GM12878 (cell line): ENCODE data around the gene COL6A1. TPM values are rescaled to one million over a fixed set of nuclear protein-coding genes. Genes with fewer than 3 reads are reported as not detected.

Experiments
- ATAC-seq: fragments of 200-7000 bp; cut with Tn5 transposase; 3 replicates; pipeline ENCODE4 v1.9.1; 2020; ENCODE audit warnings: mild to moderate bottlenecking, moderate library complexity
- BruUV-seq: library from RNA; stranded (reverse); fragments of 400-500 nt; replicated peaks from 2 replicates; lab custom pipeline; 2021; lab: Mats Ljungman, UMichigan
- CTCF ChIA-PET: fragments of 300-600 bp; sonication (Branson Sonifier 250); formaldehyde crosslinking; extraction: SDS; loops from one replicate; lab custom pipeline; 2021; ENCODE audit warnings: inconsistent platforms; lab: Yijun Ruan, JAX
- POLR2A ChIA-PET: fragments of 350-600 bp; formaldehyde crosslinking; extraction: SDS; loops from one replicate; lab custom pipeline; 2021; ENCODE audit warnings: inconsistent platforms; lab: Charles Lee
- RAD21 ChIA-PET: fragments of 300-600 bp; sonication (Branson Sonifier 250); formaldehyde crosslinking; loops from one replicate; lab custom pipeline; 2023; ENCODE audit warnings: antibody characterized with exemption; ENCODE audit not compliant: unreplicated experiment; lab: Charles Lee
- SMC1A ChIA-PET: fragments of 300-600 bp; sonication (Branson Sonifier 250); formaldehyde crosslinking; loops from one replicate; lab custom pipeline; 2023; ENCODE audit not compliant: unreplicated experiment, uncharacterized antibody; lab: Charles Lee
- DNase-seq: peaks from one replicate; pipeline ENCODE4 v3.0.0-alpha.2; 2011; ENCODE audit warnings: low read depth, low spot score
- FAIRE-seq: peaks from 3 replicates; lab custom pipeline; 2011; peaks lifted over from hg19 to GRCh38; lab: Jason Lieb, UNC
- H2AFZ ChIP-seq: 2 replicates; pipeline ENCODE4 v1.6.0; 2011; ENCODE audit warnings: low read depth, low read length, control low read depth; ENCODE audit not compliant: control insufficient read depth
- H3K27ac ChIP-seq: 2 replicates; pipeline ENCODE4 v1.5.1; 2011; ENCODE audit warnings: control low read depth; ENCODE audit not compliant: control insufficient read depth, insufficient read depth
- H3K27me3 ChIP-seq, 2 experiments: replicated peaks in 1 of 2; 2 replicates each; pipeline versions ENCODE4 v1.6.0 to v1.6.1; 2011; ENCODE audit warnings: low read length in 1 of 2; ENCODE audit not compliant: control insufficient read depth in 2 of 2, insufficient read depth in 2 of 2
- H3K36me3 ChIP-seq, 2 experiments: 2 replicates each; pipeline ENCODE4 v1.5.1; 2011; ENCODE audit warnings: low read length in 1 of 2; ENCODE audit not compliant: control insufficient read depth in 2 of 2, insufficient read depth in 2 of 2
- H3K4me1 ChIP-seq: 2 replicates; pipeline ENCODE4 v1.6.1; 2011; ENCODE audit warnings: mild to moderate bottlenecking, low read length, moderate library complexity, mixed read lengths; ENCODE audit not compliant: control insufficient read depth, insufficient read depth
- H3K4me2 ChIP-seq: 2 replicates; pipeline ENCODE4 v1.6.0; 2011; ENCODE audit warnings: control low read depth; ENCODE audit not compliant: control insufficient read depth, insufficient read depth
- H3K4me3 ChIP-seq: fragments of 200-600 bp; sonication (generic); 2 replicates; pipeline ENCODE4 v1.5.1; 2016
- H3K79me2 ChIP-seq: 2 replicates; pipeline ENCODE4 v1.6.0; 2011; ENCODE audit warnings: low read length; ENCODE audit not compliant: control insufficient read depth, insufficient read depth
- H3K9ac ChIP-seq: 2 replicates; pipeline ENCODE4 v1.8.0; 2011; ENCODE audit warnings: low read length, control low read depth, mixed read lengths; ENCODE audit not compliant: control insufficient read depth, insufficient read depth
- H3K9me3 ChIP-seq: replicated peaks from 3 replicates; pipeline ENCODE4 v1.5.1; 2011; ENCODE audit warnings: mild to moderate bottlenecking, low read length; ENCODE audit not compliant: control insufficient read depth, insufficient read depth
- H4K20me1 ChIP-seq: 2 replicates; pipeline ENCODE4 v1.6.0; 2011; ENCODE audit not compliant: control insufficient read depth, insufficient read depth
- ASH2L ChIP-seq: fragments of 300-600, 200-600 bp; sonication (generic); IDR thresholded peaks from 2 replicates; pipeline ENCODE4 v1.6.1; 2017; ENCODE audit warnings: low read depth, mild to moderate bottlenecking, borderline replicate concordance
- BHLHE40 ChIP-seq, 2 experiments: fragments of 450-650 bp in 1 of 2; IDR thresholded peaks; 2 replicates each; pipeline ENCODE4 v1.6.1; 2011 to 2017; ENCODE audit warnings: low read depth in 2 of 2, borderline replicate concordance in 1 of 2, improper control_type of control experiment in 1 of 2, low read length in 1 of 2, mild to moderate bottlenecking in 1 of 2
- HCFC1 ChIP-seq: fragments of 150-350 bp; IDR thresholded peaks from 2 replicates; pipeline ENCODE4 v1.6.1; 2014; ENCODE audit warnings: low read length
- IRF3 ChIP-seq: fragments of 450-650 bp; IDR thresholded peaks from 2 replicates; pipeline ENCODE4 v1.6.1; 2014; ENCODE audit warnings: mild to moderate bottlenecking
- JUNB ChIP-seq: IDR thresholded peaks from 2 replicates; pipeline ENCODE4 v1.6.1; 2016; ENCODE audit warnings: antibody characterized with exemption, mild to moderate bottlenecking
- MAX ChIP-seq: IDR thresholded peaks from 2 replicates; pipeline ENCODE4 v1.6.1; 2012; ENCODE audit warnings: low read depth, low read length, improper control_type of control experiment
- MYB ChIP-seq: fragments of 150-350 bp; IDR thresholded peaks from 2 replicates; pipeline ENCODE4 v1.6.1; 2014; ENCODE audit warnings: mild to moderate bottlenecking, low read depth, low read length, borderline replicate concordance
- NFIC ChIP-seq: IDR thresholded peaks from 2 replicates; pipeline ENCODE4 v1.6.1; 2012; ENCODE audit warnings: low read depth, mild to moderate bottlenecking, inconsistent platforms, low read length, moderate library complexity
- NR2F1 ChIP-seq: fragments of 450-650 bp; conservative IDR thresholded peaks from 2 replicates; pipeline ENCODE4 v1.6.1; 2017; ENCODE audit warnings: mild to moderate bottlenecking
- RAD51 ChIP-seq: fragments of 450-650 bp; IDR thresholded peaks from 2 replicates; pipeline ENCODE4 v1.6.1; 2016; ENCODE audit warnings: moderate library complexity, mild to moderate bottlenecking, inconsistent platforms
- RUNX3 ChIP-seq: IDR thresholded peaks from 2 replicates; pipeline ENCODE4 v1.6.1; 2012; ENCODE audit warnings: low read length, inconsistent platforms
- SIN3A ChIP-seq: IDR thresholded peaks from 2 replicates; pipeline ENCODE4 v1.6.1; 2012; ENCODE audit warnings: low read depth, low read length, improper control_type of control experiment
- SKIL ChIP-seq: fragments of 450-650 bp; IDR thresholded peaks from 2 replicates; pipeline ENCODE4 v1.6.1; 2017; ENCODE audit warnings: mild to moderate bottlenecking, low read depth, inconsistent platforms; ENCODE audit not compliant: poor library complexity, severe bottlenecking
- SMARCA5 ChIP-seq: fragments of 450-650 bp; IDR thresholded peaks from 2 replicates; pipeline ENCODE4 v1.6.1; 2017; ENCODE audit warnings: mild to moderate bottlenecking
- SPI1 ChIP-seq: IDR thresholded peaks from 2 replicates; pipeline ENCODE4 v1.6.1; 2011; ENCODE audit warnings: low read depth, mild to moderate bottlenecking, low read length, moderate library complexity, borderline replicate concordance; ENCODE audit not compliant: insufficient read depth
- WGBS: methylation state at CpG from one replicate; pipeline ENCODE4 v1.1.6; 2016; ENCODE audit warnings: low lambda C conversion rate; ENCODE audit not compliant: insufficient replicate concordance, insufficient coverage; ENCODE audit errors: missing lambda C conversion rate; 5-methylcytosine and 5-hydroxymethylcytosine counted together
- in situ Hi-C: fragments of 300-500 bp; cut with MboI; formaldehyde crosslinking; loops from 9 replicates; pipeline ENCODE4 v1.14.3; 2018; ENCODE audit warnings: mixed read lengths
- intact Hi-C: fragments of 100-400 bp; cut with micrococcal nuclease; formaldehyde crosslinking; loops from one replicate; pipeline ENCODE4 v1.14.2; 2022; ENCODE audit not compliant: unreplicated experiment
- polyA plus RNA-seq, 11 experiments: library from polyadenylated mRNA; depleted of rRNA in 4 of 11; unstranded in 6 of 11; stranded (reverse) in 5 of 11; fragments of >200 nt; fragmentation: Nextera tagmentation in 4 of 11; fragmentation: Illumina TruSeq in 1 of 11; extraction: Ambion mirVana in 4 of 11; extraction: Trizol in 1 of 11; gene quantifications; 1 replicate in 1 of 11; 2 replicates in 10 of 11; pipeline versions ENCODE4 v1.2.1 to v1.2.3, GENCODE V29; 2011 to 2016; ENCODE audit warnings: inconsistent platforms in 2 of 11, missing spikeins in 2 of 11, low read depth in 1 of 11
- total RNA-seq, 4 experiments: library from RNA; depleted of rRNA in 3 of 4; stranded (reverse); fragments of >200 nt in 3 of 4; fragmentation: Illumina TruSeq in 1 of 4; extraction: Trizol in 1 of 4; gene quantifications; 2 replicates each; pipeline versions ENCODE4 v1.2.1 to v1.2.3, GENCODE V29; 2013 to 2021

Gene COL6A1
- total and polyA plus RNA-seq, 10 of the 15 experiments (the other 5 are each of a cell fraction or from before 2014, with no cell fraction given): 0.12 to 1.3 (median 0.20) TPM; not detected in 7

- no peaks in the 10 kb centered on the region for H3K27me3 ChIP-seq
- in situ Hi-C loops (no loop called here), intact Hi-C loops (no loop called here)
- no peak overlapping the region for H3K27ac ChIP-seq
- TF ChIP-seq RAD51: no peak
- TF ChIP-seq SMARCA5: no peak
- no peak for TF ChIP-seq MYB
- TF ChIP-seq BHLHE40 (IDR thresholded peaks at IDR 0.05; ENCODE audit: borderline replicate concordance in 1 of 2, low read depth in 2 of 2, low read length in 1 of 2): no peak
- no peak for TF ChIP-seq NR2F1
- no peak for TF ChIP-seq SIN3A
- TF ChIP-seq SPI1: no peak
- no peak for TF ChIP-seq IRF3
- no peak for TF ChIP-seq JUNB
- TF ChIP-seq MAX: no peak
- no peak for TF ChIP-seq NFIC
- no peak for TF ChIP-seq HCFC1
- no peak for TF ChIP-seq RUNX3
- no peak for TF ChIP-seq ASH2L
- no peak for TF ChIP-seq SKIL
- H4K20me1 ChIP-seq: no peaks in the 10 kb centered on the region
- H3K4me1 ChIP-seq: no peaks in the 10 kb centered on the region
- CTCF ChIA-PET: no interaction called here
- no TSS peak for BruUV-seq
- no peaks in the 10 kb centered on the region; the same call in 2 of the 3 replicates for H3K9me3 ChIP-seq
- ATAC-seq (no peak), DNase-seq (no peak), FAIRE-seq (no peak)
- RAD21 ChIA-PET: no interaction called here
- no peak overlapping the region for H3K9ac ChIP-seq
- H3K4me2 ChIP-seq: no peak overlapping the region
- no peak overlapping the region for H3K4me3 ChIP-seq
- SMC1A ChIA-PET: no interaction called here
- H2AFZ ChIP-seq: no peak overlapping the region
- H3K36me3 ChIP-seq: no peaks in the 10 kb centered on the region
- POLR2A ChIA-PET: no interaction called here
- H3K79me2 ChIP-seq: no peaks in the 10 kb centered on the region
- WGBS: 48% methylated on average over 21 of the region's 21 CpGs
Measured at GRCh38 chr21:45999581-46000181, 18.1 kb downstream of the COL6A1 start.
